Suprapubic skin (tissue), 4 donors: ENCODE measurements around the gene TMEM41A.

ENCODE experiments used
- CTCF ChIP-seq, 2 donors: fragments of 200-600 bp in 1 of 2; fragments of 450-650 bp in 1 of 2; sonication (generic) in 1 of 2; IDR thresholded peaks; one replicate each; pipeline ENCODE4 v1.5.1; 2016 to 2019; ENCODE audit warnings: antibody characterized with exemption in 2 of 2, mild to moderate bottlenecking in 1 of 2, moderate library complexity in 1 of 2
- POLR2A ChIP-seq, 2 donors: fragments of 450-650 bp; IDR thresholded peaks; one replicate each; pipeline ENCODE4 v1.6.1; 2017; ENCODE audit warnings: antibody characterized with exemption in 2 of 2, mild to moderate bottlenecking in 2 of 2, moderate library complexity in 2 of 2
- POLR2AphosphoS5 ChIP-seq, 3 donors: sonication (generic); formaldehyde crosslinking; IDR thresholded peaks; one replicate each; pipeline ENCODE4 v1.6.1; 2017; ENCODE audit warnings: antibody characterized with exemption in 3 of 3

- no peak for TF ChIP-seq POLR2AphosphoS5 (IDR thresholded peaks at IDR 0.05)
- no peak for TF ChIP-seq POLR2A (IDR thresholded peaks at IDR 0.05)
- TF ChIP-seq CTCF (IDR thresholded peaks at IDR 0.05), result no peak
Measured at GRCh38 chr3:185507883-185508282, 9.0 kb upstream of the TMEM41A start.
